HG03439 (cell line): ENCODE data around the gene CFD.
"Not testable (repeated sequence)": the region's sequence is repeated elsewhere in the genome, so short reads cannot be mapped to it uniquely, and the experiment has no call there.

Experiments used
- ATAC-seq: cut with Tn5 transposase; IDR thresholded peaks from one replicate; pipeline ENCODE4 v1.9.1; 2021; ENCODE audit warnings: mild to moderate bottlenecking, moderate library complexity; ENCODE audit not compliant: unreplicated experiment

The CFD gene

GRCh38 chr19:858868-859843, at the start of gene CFD:
TSS of gene CFD (plus strand) at chr19:859664. CDS start at chr19:859690, 26 bp downstream.
- ATAC-seq = no peak

- no peak for ATAC-seq
Measured at GRCh38 chr19:810077-810855, 49.2 kb upstream of the CFD start.

GRCh38 chr19:810883-811489, 48.5 kb upstream of the CFD start:
- no peak for ATAC-seq

- no peak for ATAC-seq
Measured at GRCh38 chr19:811506-812048, 47.9 kb upstream of the CFD start.

GRCh38 chr19:812049-812746, 47.3 kb upstream of the CFD start:
- ATAC-seq = no peak

GRCh38 chr19:812747-813218, 46.7 kb upstream of the CFD start:
- no peak for ATAC-seq

GRCh38 chr19:813219-814151, 46.0 kb upstream of the CFD start:
- no peak for ATAC-seq

- no peak for ATAC-seq
Measured at GRCh38 chr19:814152-815078, 45.0 kb upstream of the CFD start.

- no peak for ATAC-seq
Measured at GRCh38 chr19:815079-815774, 44.2 kb upstream of the CFD start.

- no peak for ATAC-seq
Measured at GRCh38 chr19:815775-816499, 43.5 kb upstream of the CFD start.

GRCh38 chr19:816500-816857, 43.0 kb upstream of the CFD start:
- ATAC-seq = no peak

GRCh38 chr19:820212-820611, 39.3 kb upstream of the CFD start:
- ATAC-seq = not testable (repeated sequence)

GRCh38 chr19:821231-821824, 38.1 kb upstream of the CFD start:
- ATAC-seq = no peak

GRCh38 chr19:821825-822503, 37.5 kb upstream of the CFD start, which contains the start of gene PLPPR3:
TSS of gene PLPPR3 (minus strand) at chr19:821955. CDS start at chr19:821559, 396 bp downstream.
- ATAC-seq = no peak

- no peak for ATAC-seq
Measured at GRCh38 chr19:823565-824121, 35.8 kb upstream of the CFD start.

- ATAC-seq = no peak
Measured at GRCh38 chr19:824885-825284, 34.6 kb upstream of the CFD start.
